ENCODE results near the gene SALL2. TPM values are rescaled to one million over a fixed set of nuclear protein-coding genes. Genes with fewer than 3 reads are reported as not detected.
A peak's percentile ranks its signal among the peaks of the same experiment; 100 is the strongest.

Gene SALL2
- total RNA-seq (1 to 10 TPM; 3.3 to 5.8 (median 4.6) TPM), total RNA-seq (0.23 to 7.3 (median 2.7) reads per million in 29 experiments)
- total RNA-seq (2013): 4.1 TPM

DNA sequence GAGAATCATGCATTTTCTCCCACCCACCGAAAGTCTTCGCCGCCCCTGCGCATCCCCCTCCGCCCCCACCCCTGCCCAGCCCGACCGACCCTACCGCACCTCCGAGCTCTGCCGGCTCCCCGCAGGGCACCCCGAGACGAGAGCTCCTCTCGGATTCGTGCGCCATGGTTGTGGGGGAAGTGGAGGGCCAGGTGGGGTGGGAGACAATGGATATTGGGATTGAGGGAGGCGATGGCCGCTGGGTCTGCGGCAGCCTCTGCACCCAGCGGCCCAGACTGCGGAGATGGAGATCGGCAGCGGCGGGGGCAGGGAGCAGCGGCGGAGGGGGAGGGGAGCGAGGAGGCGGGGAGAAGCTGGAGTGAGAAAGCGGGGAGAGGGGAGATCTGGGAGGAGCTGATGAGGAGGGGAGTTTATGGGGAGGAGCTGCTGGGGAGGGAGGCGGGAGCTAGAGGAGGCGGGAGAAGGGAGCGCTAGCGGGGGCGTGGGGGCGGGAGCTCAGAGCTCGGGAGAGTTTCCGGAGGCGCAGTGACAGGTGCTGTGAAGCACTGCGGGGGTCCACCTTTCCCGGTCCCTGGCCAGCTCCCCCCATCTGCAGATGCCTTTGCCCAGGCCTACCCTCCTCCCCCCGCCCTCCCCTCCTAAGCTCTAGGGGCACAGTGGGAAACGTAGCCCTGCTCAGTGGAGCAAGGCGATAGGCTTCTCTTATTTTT is at the start of gene SALL2:
SALL2 (minus strand) TSS at position 385 of the 710 bp plus-strand sequence; CDS start at position 166, 219 bp downstream.
- no peaks in the 10 kb centered on the region for H3K9me3 ChIP-seq
- Mint-ChIP-seq H3K4me1 (peaks cover 17 to 21% (median 18%) of the 10 kb centered on the region in 3 donors), H3K27me3 (no peaks in the 10 kb centered on the region), H3K36me3 (no peaks in the 10 kb centered on the region), H3K9me3 (no peaks in the 10 kb centered on the region), H3K27ac (peak within 1 kb of the TSS; percentile 9 to 66), H3K4me3 (peak within 1 kb of the TSS; percentile 72 to 85 (median 81))
- H3K27me3 ChIP-seq (replicated peaks in 1 of 2; ENCODE audit: control insufficient read depth in 2 of 2, extremely low read depth in 1 of 2, insufficient read depth in 2 of 2, low read length in 1 of 2): no peaks in the 10 kb centered on the region
- peaks cover 9 to 15% of the 10 kb centered on the region in 2 experiments for H3K4me1 ChIP-seq (ENCODE audit: control insufficient read depth in 1 of 2, extremely low read depth in 1 of 2, insufficient read depth in 2 of 2, low read length in 2 of 2)
- DNase-seq (peak; percentile 22 to 74 (median 45)), ATAC-seq (replicated peaks in 1 of 4) (peak; percentile 85 to 92 (median 87))
- ChIA-PET CTCF (interaction anchor here (0.5 to 3.2 kb wide), 9 partner anchors 8 to 511 kb away, joined by 3 to 21 read pairs (median 3); partner anchors contain the start of genes METTL3 (in 1 of the 2) and RAB2B (in 1 of the 2)), POLR2A (interaction anchor here (0.6 to 1.2 kb wide), 5 partner anchors 15 to 1337 kb away, joined by 3 to 8 read pairs (median 3); partner anchors contain the start of gene METTL3 (in 1 of the 2))
- H3K36me3 ChIP-seq (ENCODE audit: control insufficient read depth in 2 of 2, extremely low read depth in 1 of 2, insufficient read depth in 1 of 2, low read length in 1 of 2): peaks cover 0 to 3% of the 10 kb centered on the region in 2 donors
- no peak within 1 kb of the TSS for H3K27ac ChIP-seq (ENCODE audit: low read length)
- WGBS (ENCODE audit: insufficient coverage): under 1% methylated on average over 19 of the region's 43 CpGs
- H3K4me3 ChIP-seq (ENCODE audit: control insufficient read depth in 1 of 2, extremely low read depth in 1 of 2, low read length in 1 of 2): peak within 1 kb of the TSS; percentile 54 to 70

GRCh38 chr14:21575661-21576060 is 49.5 kb upstream of the SALL2 start:
- H3K9me3 ChIP-seq: no peaks in the 10 kb centered on the region
- H3K27me3 Mint-ChIP-seq: peaks cover 12 to 18% of the 10 kb centered on the region in 2 donors
- ATAC-seq (replicated peaks in 1 of 4): no peak
- peaks cover 0 to 4% of the 10 kb centered on the region in 2 experiments for H3K27me3 ChIP-seq (replicated peaks in 1 of 2; ENCODE audit: control insufficient read depth in 2 of 2, extremely low read depth in 1 of 2, insufficient read depth in 2 of 2, low read length in 1 of 2)
- ChIA-PET POLR2A (no interaction called here), CTCF (no interaction called here)
- no peak overlapping the region for H3K4me3 Mint-ChIP-seq
- peaks cover 0 to 5% (median 4%) of the 10 kb centered on the region in 3 donors for H3K9me3 Mint-ChIP-seq
- no peak for DNase-seq
- no peaks in the 10 kb centered on the region for H3K4me1 Mint-ChIP-seq
- no peak overlapping the region for H3K27ac ChIP-seq (ENCODE audit: low read length)
- WGBS (ENCODE audit: insufficient coverage): 87% methylated on average over 5 of the region's 6 CpGs
- H3K4me3 ChIP-seq (ENCODE audit: control insufficient read depth in 1 of 2, extremely low read depth in 1 of 2, low read length in 1 of 2): no peak overlapping the region
- H3K4me1 ChIP-seq (ENCODE audit: control insufficient read depth in 1 of 2, extremely low read depth in 1 of 2, insufficient read depth in 2 of 2, low read length in 2 of 2): no peaks in the 10 kb centered on the region
- no peaks in the 10 kb centered on the region for H3K36me3 ChIP-seq (ENCODE audit: control insufficient read depth in 2 of 2, extremely low read depth in 1 of 2, insufficient read depth in 1 of 2, low read length in 1 of 2)
- H3K27ac Mint-ChIP-seq: no peak overlapping the region
- H3K36me3 Mint-ChIP-seq: no peaks in the 10 kb centered on the region

GRCh38 chr14:21572604-21573003 is 46.5 kb upstream of the SALL2 start:
- H3K4me3 Mint-ChIP-seq: no peak overlapping the region
- H3K9me3 Mint-ChIP-seq: peaks cover 0 to 5% (median 4%) of the 10 kb centered on the region in 3 donors
- H3K4me1 Mint-ChIP-seq: no peaks in the 10 kb centered on the region
- CTCF ChIA-PET: interaction anchor here in 1 of 2 donors (0.6 kb wide), 1 partner anchor 179 kb away, joined by 3 read pairs; no protein-coding TSS in a partner anchor
- H3K36me3 ChIP-seq (ENCODE audit: control insufficient read depth in 2 of 2, extremely low read depth in 1 of 2, insufficient read depth in 1 of 2, low read length in 1 of 2): no peaks in the 10 kb centered on the region
- POLR2A ChIA-PET: interaction anchor here in 1 of 2 donors (0.6 kb wide), 2 partner anchors 317 to 1728 kb away, joined by 4 to 10 read pairs; no protein-coding TSS in a partner anchor
- no peaks in the 10 kb centered on the region for H3K9me3 ChIP-seq
- no peak for DNase-seq
- peaks cover 0 to 11% of the 10 kb centered on the region in 2 experiments for H3K27me3 ChIP-seq (replicated peaks in 1 of 2; ENCODE audit: control insufficient read depth in 2 of 2, extremely low read depth in 1 of 2, insufficient read depth in 2 of 2, low read length in 1 of 2)
- no peak for ATAC-seq (replicated peaks in 1 of 4)
- H3K27ac ChIP-seq (ENCODE audit: low read length): no peak overlapping the region
- no peak overlapping the region for H3K4me3 ChIP-seq (ENCODE audit: control insufficient read depth in 1 of 2, extremely low read depth in 1 of 2, low read length in 1 of 2)
- H3K27me3 Mint-ChIP-seq: peaks cover 18 to 29% of the 10 kb centered on the region in 2 donors
- no peak overlapping the region for H3K27ac Mint-ChIP-seq
- H3K36me3 Mint-ChIP-seq: no peaks in the 10 kb centered on the region
- H3K4me1 ChIP-seq (ENCODE audit: control insufficient read depth in 1 of 2, extremely low read depth in 1 of 2, insufficient read depth in 2 of 2, low read length in 2 of 2): no peaks in the 10 kb centered on the region

DNA sequence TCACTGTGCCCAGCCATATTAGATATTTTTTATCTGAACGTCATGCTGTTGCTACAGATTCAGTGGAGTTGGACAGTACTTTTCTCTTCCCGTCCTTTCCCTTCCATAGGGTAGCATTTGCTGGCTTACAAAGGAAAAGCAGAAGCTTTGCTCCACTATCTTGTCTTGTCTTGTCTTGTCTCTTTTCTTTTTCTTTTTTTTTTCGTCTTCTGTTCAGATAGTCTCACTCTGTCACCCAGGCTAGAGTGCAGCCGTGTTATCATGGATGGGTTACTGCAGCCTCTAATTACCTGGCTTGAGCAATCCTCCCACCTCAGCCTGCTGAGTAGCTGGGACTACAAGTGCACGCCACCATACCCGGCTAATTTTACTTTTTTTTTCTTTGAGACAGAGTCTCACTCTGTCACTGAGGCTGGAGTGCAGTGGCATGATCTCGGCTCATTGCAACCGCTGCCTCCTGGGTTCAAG is 32.6 kb upstream of the SALL2 start:
- ChIA-PET POLR2A (interaction anchor here in 1 of 2 donors (0.6 to 1.2 kb wide), 2 partner anchors 52 to 81 kb away, joined by 3 to 4 read pairs; no protein-coding TSS in a partner anchor), CTCF (interaction anchor here (0.6 to 1.8 kb wide), 3 partner anchors 60 to 102 kb away, joined by 4 to 14 read pairs (median 6); no protein-coding TSS in a partner anchor)
- Histone ChIP-seq H3K4me1 (ENCODE audit: control insufficient read depth in 1 of 2, extremely low read depth in 1 of 2, insufficient read depth in 2 of 2, low read length in 2 of 2) (peaks cover 0 to 4% of the 10 kb centered on the region in 2 experiments), H3K36me3 (ENCODE audit: control insufficient read depth in 2 of 2, extremely low read depth in 1 of 2, insufficient read depth in 1 of 2, low read length in 1 of 2) (no peaks in the 10 kb centered on the region), H3K9me3 (no peaks in the 10 kb centered on the region), H3K27me3 (replicated peaks in 1 of 2; ENCODE audit: control insufficient read depth in 2 of 2, extremely low read depth in 1 of 2, insufficient read depth in 2 of 2, low read length in 1 of 2) (no peaks in the 10 kb centered on the region), H3K4me3 (ENCODE audit: control insufficient read depth in 1 of 2, extremely low read depth in 1 of 2, low read length in 1 of 2) (no peak overlapping the region), H3K27ac (ENCODE audit: low read length) (no peak overlapping the region)
- no peak for ATAC-seq (replicated peaks in 1 of 4)
- DNase-seq: no peak
- Mint-ChIP-seq H3K36me3 (no peaks in the 10 kb centered on the region), H3K4me1 (peaks cover 6 to 7% (median 6%) of the 10 kb centered on the region in 3 donors), H3K27ac (no peak overlapping the region), H3K4me3 (no peak overlapping the region), H3K27me3 (no peaks in the 10 kb centered on the region), H3K9me3 (no peaks in the 10 kb centered on the region)
- WGBS (ENCODE audit: insufficient coverage): 94% methylated on average over 4 of the region's 8 CpGs

DNA sequence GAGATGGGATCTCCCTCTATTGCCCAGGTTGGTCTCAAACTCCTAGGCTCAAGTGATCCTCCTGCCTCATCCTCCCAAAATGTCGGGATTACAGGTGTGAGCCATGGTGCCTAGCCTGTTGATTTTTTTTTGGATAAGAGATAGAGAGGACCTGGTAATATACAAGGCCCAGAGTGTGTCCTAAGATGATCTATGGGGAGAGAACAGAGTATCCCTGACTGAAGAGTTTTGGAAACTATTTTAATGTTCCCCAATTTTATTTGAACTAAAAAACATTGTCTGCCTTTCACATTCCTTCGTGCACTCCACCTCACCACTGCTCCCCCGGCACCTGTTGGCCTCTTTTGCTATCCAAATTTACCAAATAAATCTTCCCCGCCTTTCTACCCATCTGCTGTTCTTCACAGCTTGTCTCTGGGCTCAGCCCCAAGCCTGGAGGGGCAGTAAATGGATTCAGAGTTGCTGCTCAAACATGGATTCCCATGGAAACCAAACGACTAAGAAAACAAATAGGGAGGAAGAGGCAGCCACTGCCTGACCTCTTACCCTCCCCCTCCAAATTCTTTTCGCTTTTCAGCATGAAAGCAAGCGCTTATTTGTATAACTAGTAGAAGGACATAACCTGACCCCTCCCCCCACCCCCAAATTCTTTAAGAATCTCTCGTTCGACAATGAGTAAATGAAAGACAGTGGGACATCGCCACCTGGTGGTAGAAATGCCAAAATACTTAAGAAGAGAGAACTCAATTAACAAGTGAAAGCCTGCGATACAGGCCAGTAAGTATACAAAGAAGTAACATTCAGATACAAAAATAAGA is 31.1 kb upstream of the SALL2 start:
- Histone ChIP-seq H3K27ac (ENCODE audit: low read length) (no peak overlapping the region), H3K4me1 (ENCODE audit: control insufficient read depth in 1 of 2, extremely low read depth in 1 of 2, insufficient read depth in 2 of 2, low read length in 2 of 2) (peaks cover 0 to 4% of the 10 kb centered on the region in 2 experiments), H3K27me3 (replicated peaks in 1 of 2; ENCODE audit: control insufficient read depth in 2 of 2, extremely low read depth in 1 of 2, insufficient read depth in 2 of 2, low read length in 1 of 2) (no peaks in the 10 kb centered on the region), H3K36me3 (ENCODE audit: control insufficient read depth in 2 of 2, extremely low read depth in 1 of 2, insufficient read depth in 1 of 2, low read length in 1 of 2) (no peaks in the 10 kb centered on the region), H3K4me3 (ENCODE audit: control insufficient read depth in 1 of 2, extremely low read depth in 1 of 2, low read length in 1 of 2) (peak overlapping the region in 1 of 2 donors; percentile 23), H3K9me3 (no peaks in the 10 kb centered on the region)
- Mint-ChIP-seq H3K4me1 (peaks cover 6 to 7% (median 6%) of the 10 kb centered on the region in 3 donors), H3K4me3 (peak overlapping the region; percentile 10 to 58 (median 26)), H3K27ac (peak overlapping the region; percentile 4 to 44), H3K9me3 (no peaks in the 10 kb centered on the region), H3K27me3 (no peaks in the 10 kb centered on the region), H3K36me3 (no peaks in the 10 kb centered on the region)
- POLR2A ChIA-PET: no interaction called here
- CTCF ChIA-PET: interaction anchor here (0.6 to 2.2 kb wide), 7 partner anchors 44 to 334 kb away, joined by 3 to 50 read pairs (median 7); partner anchors contain the start of gene CHD8 (in 1 of the 2)
- ATAC-seq (replicated peaks in 1 of 4) (peak; percentile 64 to 74 (median 68)), DNase-seq (peak; percentile 37 to 92 (median 66))
- 92% methylated on average over 2 of the region's 11 CpGs for WGBS (ENCODE audit: insufficient coverage)
